SK-N-SH (cell line): ENCODE measurements around the gene CACNA1D.

Experiments used
- EZH2phosphoT487 ChIP-seq: fragments of 200-600 bp; sonication (generic); IDR thresholded peaks from 2 replicates; pipeline ENCODE4 v1.6.1; 2017; ENCODE audit warnings: low read depth, mixed run types, mild to moderate bottlenecking, antibody characterized with exemption, moderate library complexity, borderline replicate concordance
- NRF1 ChIP-seq: IDR thresholded peaks from 2 replicates; pipeline ENCODE4 v1.6.1; 2012; ENCODE audit warnings: low read depth, mild to moderate bottlenecking, low read length
- TEAD4 ChIP-seq: IDR thresholded peaks from 2 replicates; pipeline ENCODE4 v1.4.0; 2012; ENCODE audit warnings: mild to moderate bottlenecking, borderline replicate concordance; ENCODE audit not compliant: insufficient read depth
- TF ChIP-seq, protein P1 (sequence below): fragments of 200-600 bp; sonication (generic); IDR thresholded peaks from 2 replicates; pipeline ENCODE4 v1.6.1; 2017; ENCODE audit warnings: antibody characterized with exemption, mild to moderate bottlenecking, moderate library complexity

DNA sequence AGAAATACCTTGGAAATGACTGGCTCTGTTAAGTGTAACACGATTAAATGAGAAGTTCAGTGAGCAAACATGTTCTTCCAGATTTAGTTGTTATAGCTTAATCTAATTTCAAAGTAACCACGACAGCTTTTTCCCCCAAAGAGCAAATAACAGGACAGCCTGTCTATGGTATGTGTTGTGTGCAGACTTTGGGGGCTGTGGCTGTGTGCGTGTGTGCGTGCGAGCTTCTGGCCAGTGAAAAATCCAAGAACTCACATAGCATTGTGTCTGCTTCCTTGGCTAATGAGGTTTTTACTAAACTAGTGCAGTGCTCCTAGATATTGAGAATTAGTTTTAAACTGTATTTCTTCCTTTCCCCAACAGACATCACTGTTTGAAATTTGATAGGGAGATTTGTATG, 167.1 kb downstream of the CACNA1D start:
- TF ChIP-seq, protein P1, sequence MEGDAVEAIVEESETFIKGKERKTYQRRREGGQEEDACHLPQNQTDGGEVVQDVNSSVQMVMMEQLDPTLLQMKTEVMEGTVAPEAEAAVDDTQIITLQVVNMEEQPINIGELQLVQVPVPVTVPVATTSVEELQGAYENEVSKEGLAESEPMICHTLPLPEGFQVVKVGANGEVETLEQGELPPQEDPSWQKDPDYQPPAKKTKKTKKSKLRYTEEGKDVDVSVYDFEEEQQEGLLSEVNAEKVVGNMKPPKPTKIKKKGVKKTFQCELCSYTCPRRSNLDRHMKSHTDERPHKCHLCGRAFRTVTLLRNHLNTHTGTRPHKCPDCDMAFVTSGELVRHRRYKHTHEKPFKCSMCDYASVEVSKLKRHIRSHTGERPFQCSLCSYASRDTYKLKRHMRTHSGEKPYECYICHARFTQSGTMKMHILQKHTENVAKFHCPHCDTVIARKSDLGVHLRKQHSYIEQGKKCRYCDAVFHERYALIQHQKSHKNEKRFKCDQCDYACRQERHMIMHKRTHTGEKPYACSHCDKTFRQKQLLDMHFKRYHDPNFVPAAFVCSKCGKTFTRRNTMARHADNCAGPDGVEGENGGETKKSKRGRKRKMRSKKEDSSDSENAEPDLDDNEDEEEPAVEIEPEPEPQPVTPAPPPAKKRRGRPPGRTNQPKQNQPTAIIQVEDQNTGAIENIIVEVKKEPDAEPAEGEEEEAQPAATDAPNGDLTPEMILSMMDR = no peak
- TF ChIP-seq NRF1 = no peak
- no peak for TF ChIP-seq EZH2phosphoT487
- no peak for TF ChIP-seq TEAD4
